NCI-H69 (cell line): ENCODE results near the gene SLC1A3.
"Not testable (repeated sequence)": the region's sequence is repeated elsewhere in the genome, so short reads cannot be mapped to it uniquely, and the experiment has no call there.

ENCODE experiments used
- DNase-seq: peaks from one replicate; lab custom pipeline; 2025; lab: John Stamatoyannopoulos, UW

SLC1A3 gene

GRCh38 chr5:36606428-36607113 is at the start of gene SLC1A3:
SLC1A3 (plus strand) TSS chr5:36606606; CDS start chr5:36608424, 1,818 bp downstream.
- peak; percentile 42 for DNase-seq

GRCh38 chr5:36558641-36559040 is 47.8 kb upstream of the SLC1A3 start:
- DNase-seq = no peak

GRCh38 chr5:36561601-36562000 is 44.8 kb upstream of the SLC1A3 start:
- no peak for DNase-seq

- no peak for DNase-seq
These were observed 36.9 kb upstream of the SLC1A3 start for GRCh38 chr5:36569491-36569890.

- DNase-seq = no peak
These were observed 35.9 kb upstream of the SLC1A3 start for GRCh38 chr5:36570301-36571095.

GRCh38 chr5:36571401-36572042 is 34.9 kb upstream of the SLC1A3 start:
- DNase-seq = no peak

DNA sequence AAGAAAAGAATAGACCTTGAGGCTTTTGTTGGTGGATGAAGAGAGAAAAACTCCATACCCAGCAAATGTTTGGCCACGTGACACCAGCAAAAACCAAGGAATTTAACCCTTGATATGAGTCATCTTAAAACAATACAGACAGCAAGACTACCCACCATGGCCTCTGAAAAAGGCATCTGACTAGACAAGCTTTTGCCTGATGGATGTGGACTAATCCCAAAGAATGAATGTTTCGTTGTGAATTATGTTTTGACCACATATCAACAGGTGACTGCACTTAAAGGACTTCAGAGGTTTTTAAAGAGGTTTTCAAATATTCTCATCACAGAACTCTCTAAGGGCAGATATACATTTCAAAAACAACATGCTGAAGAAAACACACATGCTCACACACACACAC is 33.0 kb upstream of the SLC1A3 start:
- DNase-seq = no peak

- DNase-seq = no peak
These were observed 31.0 kb upstream of the SLC1A3 start for GRCh38 chr5:36575361-36575781.

DNA sequence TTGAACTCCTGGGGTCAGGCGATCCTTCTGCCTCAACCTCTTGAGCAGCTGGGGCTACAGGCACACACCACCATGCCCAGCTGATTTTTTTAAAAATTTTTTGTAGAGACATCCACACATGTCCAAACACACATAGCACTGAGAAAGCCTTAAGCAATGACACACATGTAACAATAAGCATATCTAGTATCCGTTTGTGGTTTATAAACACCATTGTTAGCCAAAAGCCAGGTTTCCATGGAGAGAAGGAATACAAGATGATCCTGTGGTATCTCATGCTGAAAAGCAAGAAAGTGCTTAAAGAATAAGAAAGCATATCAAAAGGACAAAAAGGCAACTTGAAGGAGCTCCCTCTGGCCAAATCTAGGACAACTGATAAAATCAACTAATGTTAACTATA is 29.7 kb upstream of the SLC1A3 start:
- DNase-seq = no peak

- not testable (repeated sequence) for DNase-seq
These were observed 26.5 kb upstream of the SLC1A3 start for GRCh38 chr5:36579858-36580257.

GRCh38 chr5:36581070-36581469 is 25.3 kb upstream of the SLC1A3 start:
- DNase-seq = no peak

DNA sequence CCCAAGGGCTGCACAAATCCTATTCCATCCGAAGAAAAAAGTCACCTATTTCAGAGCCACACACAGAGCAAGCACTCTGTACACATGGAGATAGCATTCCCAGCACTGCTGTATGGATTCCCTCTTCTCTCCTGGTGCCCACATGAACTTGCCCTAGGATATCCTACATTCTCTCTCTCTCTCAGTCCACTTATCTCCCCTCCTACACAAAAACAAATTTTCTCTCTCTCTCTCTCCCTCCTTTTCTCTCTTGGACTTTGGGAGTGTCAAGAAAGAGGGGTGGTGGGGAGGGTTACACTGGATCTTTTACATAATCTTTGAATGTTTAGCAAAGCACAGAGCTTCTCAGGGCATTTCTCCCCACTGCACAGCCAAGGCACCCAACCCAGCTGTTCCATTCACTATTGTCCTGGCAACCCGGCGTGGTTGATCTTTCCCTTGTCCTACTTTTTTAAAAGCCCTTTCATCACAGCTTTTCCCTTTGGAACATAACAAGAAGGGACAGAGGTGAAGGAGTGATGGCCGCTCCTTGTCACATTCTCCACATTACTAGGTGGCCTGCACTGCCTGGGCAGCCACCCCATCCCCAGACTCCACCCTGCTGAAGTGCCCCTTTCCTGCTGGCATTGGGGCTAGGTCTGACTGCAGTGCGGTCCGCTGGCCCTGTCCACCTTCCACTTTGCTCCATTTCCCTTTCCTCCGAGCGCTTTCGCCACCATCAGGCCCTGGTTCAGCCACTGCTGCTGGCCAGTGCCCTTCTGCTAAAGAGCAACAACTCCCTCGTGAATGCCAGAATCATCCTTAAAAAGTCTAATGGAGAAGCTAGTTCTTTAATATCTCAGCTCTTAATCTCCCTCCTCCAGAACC is 22.2 kb upstream of the SLC1A3 start:
- DNase-seq = no peak

- no peak for DNase-seq
These were observed 20.7 kb upstream of the SLC1A3 start for GRCh38 chr5:36585701-36586100.

DNA sequence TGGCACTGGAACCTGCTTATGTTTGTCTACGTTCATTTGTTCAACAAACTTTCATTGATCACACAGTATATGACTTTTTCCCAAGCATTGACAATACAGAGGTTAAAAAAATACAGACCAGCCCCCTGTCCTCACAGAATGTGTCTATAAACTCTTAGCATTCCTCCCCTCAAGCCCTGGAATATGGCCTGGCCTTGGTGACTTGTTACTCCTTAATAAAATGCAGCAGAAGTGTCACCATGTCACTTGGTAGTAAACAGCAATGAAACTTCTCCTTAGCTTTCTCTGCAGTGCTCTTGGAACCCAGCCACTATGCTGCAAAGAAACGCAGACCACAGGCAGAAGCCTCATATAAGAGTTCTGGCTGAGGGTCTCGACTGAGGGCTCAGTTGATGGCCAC is 19.1 kb upstream of the SLC1A3 start:
- DNase-seq = no peak

DNA sequence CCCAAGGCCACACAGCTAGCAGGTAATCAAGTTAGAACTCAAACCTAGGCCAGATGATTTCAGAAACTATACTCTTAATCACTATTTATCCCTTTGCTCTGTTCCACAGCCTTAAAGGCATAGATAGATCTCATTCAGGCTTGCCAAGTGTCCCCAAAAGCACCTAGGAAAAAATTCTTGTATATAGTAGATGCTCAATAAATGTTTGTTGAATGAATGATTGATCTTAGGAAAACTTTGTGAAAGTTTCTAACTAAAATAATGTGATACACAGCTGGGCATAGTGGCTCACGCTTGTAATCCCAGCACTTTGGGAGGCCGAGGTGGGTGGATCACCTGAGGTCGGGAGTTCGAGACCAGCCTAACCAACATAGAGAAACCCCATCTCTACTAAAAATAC is 16.7 kb upstream of the SLC1A3 start:
- DNase-seq = not testable (repeated sequence)

DNA sequence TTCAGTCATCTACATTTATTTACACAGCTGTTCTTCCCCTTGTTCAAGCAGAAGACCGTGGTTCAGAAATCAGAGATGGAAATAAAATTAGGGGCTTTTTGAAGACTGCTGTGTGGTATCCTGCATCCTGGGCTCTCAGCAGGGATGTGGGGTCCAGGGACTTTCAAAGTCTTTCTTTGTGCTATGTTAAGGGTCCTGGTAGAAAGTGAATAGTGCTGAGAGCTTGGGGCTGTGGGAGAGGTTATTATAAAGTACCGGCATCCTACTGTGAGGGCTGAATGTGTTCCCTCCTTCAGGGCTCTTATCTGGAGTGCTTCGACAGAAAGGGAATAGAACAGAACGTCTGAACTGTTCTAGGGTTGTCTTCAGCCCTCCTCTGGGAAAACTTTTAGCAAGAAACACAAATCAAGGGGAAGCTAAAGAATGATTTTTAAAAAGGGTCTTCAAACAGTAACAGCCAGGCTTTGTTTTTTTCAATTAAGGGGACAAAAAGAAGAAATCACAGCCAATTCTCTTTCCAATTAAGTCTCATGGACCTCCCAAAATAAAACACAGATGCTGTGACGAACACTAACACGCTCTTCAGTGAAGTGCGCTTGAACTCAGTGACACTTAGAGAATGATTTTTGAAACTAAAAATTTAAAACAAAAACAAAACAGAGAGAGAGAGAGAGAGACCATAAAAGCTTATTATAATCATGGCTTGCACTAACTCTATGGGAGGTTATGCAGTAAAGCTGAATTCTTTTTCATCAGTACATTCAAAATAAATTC is 15.7 kb upstream of the SLC1A3 start:
- DNase-seq = peak; percentile 49

DNA sequence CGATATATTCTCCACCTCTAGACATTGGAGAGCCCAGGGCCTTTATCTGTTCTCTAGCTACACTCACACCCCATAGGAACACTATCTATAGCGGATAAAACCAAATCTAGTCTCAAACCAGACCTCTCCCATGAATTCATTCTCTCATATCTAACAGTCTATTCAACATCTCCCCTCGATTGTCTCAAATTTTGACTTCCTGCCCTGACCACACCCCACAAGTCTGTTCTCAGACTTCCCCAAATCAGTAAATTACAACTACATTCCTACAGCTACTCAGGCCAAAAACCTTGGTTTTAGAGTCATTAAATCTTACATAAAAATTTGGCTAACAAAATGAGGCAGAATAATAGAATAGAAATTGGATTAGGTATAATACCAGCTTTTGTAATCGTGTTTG is 12.5 kb upstream of the SLC1A3 start:
- DNase-seq = no peak

DNA sequence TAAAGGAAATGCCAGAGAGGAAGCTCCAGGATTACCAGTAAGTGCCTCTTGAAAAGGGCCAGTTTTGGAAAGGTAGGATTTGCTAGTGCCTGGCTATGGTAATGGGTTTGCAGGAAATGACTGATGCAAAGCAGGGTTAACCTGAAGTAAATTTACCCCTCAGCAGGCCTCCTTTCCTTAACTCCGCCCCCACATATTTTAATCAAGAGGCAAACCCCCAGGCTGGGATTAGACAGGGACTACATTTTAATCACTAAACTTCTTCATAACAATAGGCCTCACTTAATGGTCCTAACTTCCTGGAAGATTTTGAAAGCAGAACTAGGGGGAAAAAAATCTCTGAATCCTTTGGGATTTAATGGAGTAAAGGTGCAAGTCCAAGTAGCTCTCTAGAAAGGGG is 10.2 kb upstream of the SLC1A3 start:
- no peak for DNase-seq

GRCh38 chr5:36596756-36597155 is 9.7 kb upstream of the SLC1A3 start:
- no peak for DNase-seq

GRCh38 chr5:36598045-36598444 is 8.4 kb upstream of the SLC1A3 start:
- no peak for DNase-seq
